GM21447 (cell line): ENCODE measurements around the gene CPED1.
"Not testable (repeated sequence)": the region's sequence is repeated elsewhere in the genome, so short reads cannot be mapped to it uniquely, and the experiment has no call there.

Experiments used
- ATAC-seq: cut with Tn5 transposase; IDR thresholded peaks from one replicate; pipeline ENCODE4 v1.9.1; 2021; ENCODE audit not compliant: unreplicated experiment

CPED1 gene

GRCh38 chr7:121083138-121083789, 94.8 kb downstream of the CPED1 start:
- no peak for ATAC-seq

GRCh38 chr7:121083790-121084251, 95.3 kb downstream of the CPED1 start:
- ATAC-seq: no peak

GRCh38 chr7:121084256-121084655, 95.7 kb downstream of the CPED1 start:
- no peak for ATAC-seq

- ATAC-seq: no peak
Measured at GRCh38 chr7:121084748-121085336, 96.3 kb downstream of the CPED1 start.

GRCh38 chr7:121085922-121086321, 97.4 kb downstream of the CPED1 start:
- ATAC-seq: no peak

- ATAC-seq: no peak
Measured at GRCh38 chr7:121088870-121089269, 100.4 kb downstream of the CPED1 start.

GRCh38 chr7:121094829-121095228, 106.3 kb downstream of the CPED1 start:
- ATAC-seq: no peak

GRCh38 chr7:121097577-121097976, 109.1 kb downstream of the CPED1 start:
- no peak for ATAC-seq

GRCh38 chr7:121099572-121099971, 111.1 kb downstream of the CPED1 start:
- no peak for ATAC-seq

- no peak for ATAC-seq
Measured at GRCh38 chr7:121101083-121101482, 112.6 kb downstream of the CPED1 start.

- ATAC-seq: no peak
Measured at GRCh38 chr7:121101621-121102020, 113.1 kb downstream of the CPED1 start.

GRCh38 chr7:121102619-121103018, 114.1 kb downstream of the CPED1 start:
- no peak for ATAC-seq

GRCh38 chr7:121103086-121103485, 114.6 kb downstream of the CPED1 start:
- no peak for ATAC-seq

GRCh38 chr7:121103579-121103978, 115.1 kb downstream of the CPED1 start:
- ATAC-seq: no peak

- no peak for ATAC-seq
Measured at GRCh38 chr7:121105262-121105661, 116.8 kb downstream of the CPED1 start.

- ATAC-seq: peak; percentile 98
Measured at GRCh38 chr7:121107923-121108498, 119.5 kb downstream of the CPED1 start.

GRCh38 chr7:121109145-121109544, 120.6 kb downstream of the CPED1 start:
- ATAC-seq: no peak

- no peak for ATAC-seq
Measured at GRCh38 chr7:121113288-121113687, 124.8 kb downstream of the CPED1 start.

- no peak for ATAC-seq
Measured at GRCh38 chr7:121116396-121116795, 127.9 kb downstream of the CPED1 start.

- no peak for ATAC-seq
Measured at GRCh38 chr7:121119047-121119446, 130.5 kb downstream of the CPED1 start.

- ATAC-seq: no peak
Measured at GRCh38 chr7:121123032-121123431, 134.5 kb downstream of the CPED1 start.

- not testable (repeated sequence) for ATAC-seq
Measured at GRCh38 chr7:121125454-121125853, 136.9 kb downstream of the CPED1 start.
